H9 (cell line): ENCODE data around the gene IQCC. TPM values are rescaled to one million over a fixed set of nuclear protein-coding genes. Genes with fewer than 3 reads are reported as not detected.
A peak's percentile ranks its signal among the peaks of the same experiment; 100 is the strongest.

Experiments used
- DNase-seq: peaks from one replicate; pipeline ENCODE4 v3.0.0-alpha.2; 2017
- H2AFZ ChIP-seq: one replicate; pipeline ENCODE4 v1.6.1; 2013; ENCODE audit warnings: mild to moderate bottlenecking, low read length, control low read depth, moderate library complexity
- H2AK5ac ChIP-seq: 2 replicates; pipeline ENCODE4 v1.6.1; 2013; ENCODE audit warnings: low read length, control low read depth, mixed read lengths; ENCODE audit not compliant: insufficient read length
- H2BK120ac ChIP-seq: one replicate; pipeline ENCODE4 v1.6.1; 2013; ENCODE audit warnings: low read depth, mild to moderate bottlenecking, low read length, control low read depth, inconsistent platforms; ENCODE audit not compliant: poor library complexity, severe bottlenecking
- H2BK12ac ChIP-seq: 2 replicates; pipeline ENCODE4 v1.6.1; 2013; ENCODE audit warnings: low read length, control low read depth, mixed read lengths, low read depth; ENCODE audit not compliant: insufficient read length
- H2BK15ac ChIP-seq: 2 replicates; pipeline ENCODE4 v1.6.1; 2013; ENCODE audit warnings: low read depth, low read length, control low read depth
- H2BK20ac ChIP-seq: one replicate; pipeline ENCODE4 v1.6.1; 2013; ENCODE audit warnings: low read depth, mild to moderate bottlenecking, low read length, control low read depth, inconsistent platforms; ENCODE audit not compliant: poor library complexity, severe bottlenecking
- H2BK5ac ChIP-seq: 2 replicates; pipeline ENCODE4 v1.6.1; 2013; ENCODE audit warnings: low read length, control low read depth, mixed read lengths; ENCODE audit not compliant: insufficient read length
- H3K14ac ChIP-seq: 2 replicates; pipeline ENCODE4 v1.6.1; 2013; ENCODE audit warnings: low read length, control low read depth; ENCODE audit not compliant: insufficient read depth
- H3K18ac ChIP-seq: 2 replicates; pipeline ENCODE4 v1.6.1; 2013; ENCODE audit warnings: low read depth, mild to moderate bottlenecking, mixed read lengths, low read length, control low read depth; ENCODE audit not compliant: insufficient read length
- H3K23ac ChIP-seq: 2 replicates; pipeline ENCODE4 v1.6.1; 2013; ENCODE audit warnings: low read length, control low read depth, mixed read lengths, low read depth; ENCODE audit not compliant: insufficient read length
- H3K23me2 ChIP-seq: 2 replicates; pipeline ENCODE4 v1.6.1; 2013; ENCODE audit warnings: low read depth, mild to moderate bottlenecking, mixed read lengths, low read length, control low read depth; ENCODE audit not compliant: insufficient read length, poor library complexity, severe bottlenecking
- H3K27ac ChIP-seq: 2 replicates; pipeline ENCODE4 v1.5.1; 2013; ENCODE audit warnings: low read length, control low read depth, mixed read lengths, low read depth; ENCODE audit not compliant: insufficient read length
- H3K27me3 ChIP-seq: 2 replicates; pipeline ENCODE4 v1.6.1; 2013; ENCODE audit warnings: low read length, control low read depth, inconsistent platforms; ENCODE audit not compliant: insufficient read depth
- H3K4ac ChIP-seq: 2 replicates; pipeline ENCODE4 v1.6.1; 2013; ENCODE audit warnings: low read depth, mild to moderate bottlenecking, control low read depth, inconsistent platforms, low read length, moderate library complexity
- H3K4me1 ChIP-seq: 2 replicates; pipeline ENCODE4 v1.6.1; 2013; ENCODE audit warnings: low read length, control low read depth, inconsistent platforms; ENCODE audit not compliant: insufficient read depth
- H3K4me2 ChIP-seq: 2 replicates; pipeline ENCODE4 v1.6.1; 2013; ENCODE audit warnings: low read length, control low read depth, mixed read lengths; ENCODE audit not compliant: insufficient read length, insufficient read depth
- H3K56ac ChIP-seq: 2 replicates; pipeline ENCODE4 v1.6.1; 2013; ENCODE audit warnings: low read depth, mild to moderate bottlenecking, mixed read lengths, low read length, control low read depth; ENCODE audit not compliant: insufficient read length
- H3K79me1 ChIP-seq: 2 replicates; pipeline ENCODE4 v1.6.1; 2013; ENCODE audit warnings: low read depth, mild to moderate bottlenecking, moderate library complexity, low read length, control low read depth, inconsistent platforms; ENCODE audit not compliant: insufficient read depth, poor library complexity, severe bottlenecking
- H3K79me2 ChIP-seq: 2 replicates; pipeline ENCODE4 v1.6.1; 2013; ENCODE audit warnings: low read length, control low read depth, inconsistent platforms; ENCODE audit not compliant: insufficient read depth
- H3K9ac ChIP-seq: 2 replicates; pipeline ENCODE4 v1.6.1; 2013; ENCODE audit warnings: low read length, control low read depth, mixed read lengths; ENCODE audit not compliant: insufficient read length; ENCODE audit errors: extremely low read depth
- H3K9me3 ChIP-seq: one replicate; pipeline ENCODE4 v1.6.1; 2013; ENCODE audit warnings: low read depth, low read length, inconsistent platforms; ENCODE audit not compliant: control insufficient read depth
- H3T11ph ChIP-seq: one replicate; pipeline ENCODE4 v1.6.1; 2013; ENCODE audit warnings: mild to moderate bottlenecking, low read length, control low read depth, inconsistent platforms
- H4K20me1 ChIP-seq: one replicate; pipeline ENCODE4 v1.6.1; 2013; ENCODE audit not compliant: control insufficient read depth, insufficient read length, insufficient read depth
- H4K5ac ChIP-seq: 2 replicates; pipeline ENCODE4 v1.6.1; 2013; ENCODE audit warnings: low read depth, mild to moderate bottlenecking, mixed read lengths, low read length, control low read depth; ENCODE audit not compliant: insufficient read length
- H4K8ac ChIP-seq: replicated peaks from 2 replicates; pipeline ENCODE4 v1.6.1; 2013; ENCODE audit warnings: low read length, control low read depth, mixed read lengths, low read depth; ENCODE audit not compliant: insufficient read length
- H4K91ac ChIP-seq: 2 replicates; pipeline ENCODE4 v1.6.1; 2013; ENCODE audit warnings: low read depth, mild to moderate bottlenecking, moderate library complexity, mixed read lengths, low read length, control low read depth; ENCODE audit not compliant: insufficient read length
- H3K27ac Mint-ChIP-seq, 3 experiments: 2 replicates in 2 of 3; 3 replicates in 1 of 3; pipeline ENCODE4 v1.8.0; 2020 to 2021; ENCODE audit warnings: mixed read lengths in 3 of 3, mild to moderate bottlenecking in 1 of 3, moderate library complexity in 1 of 3
- H3K27me3 Mint-ChIP-seq: 2 replicates; pipeline ENCODE4 v1.8.0; 2021; ENCODE audit warnings: low read depth, mild to moderate bottlenecking, moderate library complexity, mixed read lengths
- H3K36me3 Mint-ChIP-seq, 3 experiments: 2 replicates in 2 of 3; 3 replicates in 1 of 3; pipeline ENCODE4 v1.8.0; 2020 to 2021; ENCODE audit warnings: low read depth in 3 of 3, mixed read lengths in 3 of 3; ENCODE audit not compliant: insufficient read depth in 1 of 3
- H3K4me1 Mint-ChIP-seq, 2 experiments: 2 replicates each; pipeline ENCODE4 v1.8.0; 2020; ENCODE audit warnings: mixed read lengths in 2 of 2
- H3K4me3 Mint-ChIP-seq, 2 experiments: 2 replicates in 1 of 2; 3 replicates in 1 of 2; pipeline ENCODE4 v1.8.0; 2020 to 2021; ENCODE audit warnings: mild to moderate bottlenecking in 2 of 2, mixed read lengths in 2 of 2, moderate library complexity in 1 of 2
- H3K9me3 Mint-ChIP-seq, 2 experiments: 2 replicates in 1 of 2; 3 replicates in 1 of 2; pipeline ENCODE4 v1.8.0; 2020; ENCODE audit warnings: mild to moderate bottlenecking in 2 of 2, mixed read lengths in 2 of 2, moderate library complexity in 1 of 2
- WGBS: extraction: QIAGEN DNeasy Blood & Tissue Kit; methylation state at CpG from one replicate; pipeline ENCODE4 v1.1.7; 2013; ENCODE audit warnings: missing lambda C conversion rate, low lambda C conversion rate, mixed read lengths; ENCODE audit not compliant: insufficient read length; ENCODE audit errors: extremely low coverage; 5-methylcytosine and 5-hydroxymethylcytosine counted together
- total RNA-seq: library from RNA; stranded (reverse); gene quantifications from 2 replicates; pipeline ENCODE4 v1.2.1, GENCODE V29; 2021
- TF ChIP-seq, protein P1 (sequence below): fragments of 200-600 bp; sonication (generic); conservative IDR thresholded peaks from 3 replicates; pipeline ENCODE4 v1.8.0; 2021; ENCODE audit warnings: antibody characterized with exemption, mild to moderate bottlenecking

The IQCC gene
- total RNA-seq, 1 experiment from 2014 or later, result 5.3 TPM

DNA sequence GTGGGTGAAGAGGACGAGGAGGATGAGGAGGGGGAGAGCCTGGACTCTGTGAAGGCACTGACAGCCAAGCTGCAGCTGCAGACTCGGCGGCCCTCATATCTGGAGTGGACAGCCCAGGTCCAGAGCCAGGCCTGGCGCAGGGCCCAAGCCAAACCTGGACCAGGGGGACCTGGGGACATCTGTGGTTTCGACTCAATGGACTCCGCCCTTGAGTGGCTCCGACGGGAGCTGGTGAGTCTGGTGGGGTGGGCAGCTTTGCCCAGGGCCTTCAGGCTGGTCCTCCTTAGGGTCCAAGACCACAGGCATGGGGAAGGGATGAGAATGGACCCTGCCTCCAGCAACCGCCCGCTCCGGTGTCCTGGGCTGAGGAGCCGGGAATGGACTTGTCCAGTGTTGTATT, 42.0 kb downstream of the IQCC start:
- no peak overlapping the region for H4K8ac ChIP-seq
- H2BK12ac ChIP-seq, result no peak overlapping the region
- H3T11ph ChIP-seq, result no peak overlapping the region
- no peak overlapping the region for H4K5ac ChIP-seq
- Mint-ChIP-seq H3K27me3 (peaks cover 2% of the 10 kb centered on the region; the same call in 1 of the 2 replicates), H3K9me3 (no peaks in the 10 kb centered on the region), H3K4me3 (no peak overlapping the region), H3K36me3 (no peaks in the 10 kb centered on the region), H3K4me1 (peaks cover 30 to 34% of the 10 kb centered on the region in 2 experiments), H3K27ac (peak overlapping the region in 1 of 3 experiments; percentile 65; a peak in 1 of 7 replicates)
- H2BK15ac ChIP-seq, result no peak overlapping the region
- no peaks in the 10 kb centered on the region for H3K79me2 ChIP-seq
- no peak overlapping the region for H3K27ac ChIP-seq
- no peak overlapping the region for H3K23ac ChIP-seq
- no peak overlapping the region for H3K4me2 ChIP-seq
- peaks cover 7% of the 10 kb centered on the region; the same call in 1 of the 2 replicates for H3K4me1 ChIP-seq
- H2BK120ac ChIP-seq, result no peak overlapping the region
- no peak overlapping the region for H3K14ac ChIP-seq
- no peak overlapping the region for H3K56ac ChIP-seq
- H3K9ac ChIP-seq, result no peak overlapping the region
- H3K79me1 ChIP-seq, result no peaks in the 10 kb centered on the region
- WGBS, result no CpG with 5 or more reads among the region's 12 CpGs
- H3K27me3 ChIP-seq, result no peaks in the 10 kb centered on the region; the same call in 1 of the 2 replicates
- no peak overlapping the region for H2AFZ ChIP-seq
- DNase-seq, result no peak
- H3K4ac ChIP-seq, result no peak overlapping the region
- no peak overlapping the region for H2BK20ac ChIP-seq
- TF ChIP-seq, protein P1, sequence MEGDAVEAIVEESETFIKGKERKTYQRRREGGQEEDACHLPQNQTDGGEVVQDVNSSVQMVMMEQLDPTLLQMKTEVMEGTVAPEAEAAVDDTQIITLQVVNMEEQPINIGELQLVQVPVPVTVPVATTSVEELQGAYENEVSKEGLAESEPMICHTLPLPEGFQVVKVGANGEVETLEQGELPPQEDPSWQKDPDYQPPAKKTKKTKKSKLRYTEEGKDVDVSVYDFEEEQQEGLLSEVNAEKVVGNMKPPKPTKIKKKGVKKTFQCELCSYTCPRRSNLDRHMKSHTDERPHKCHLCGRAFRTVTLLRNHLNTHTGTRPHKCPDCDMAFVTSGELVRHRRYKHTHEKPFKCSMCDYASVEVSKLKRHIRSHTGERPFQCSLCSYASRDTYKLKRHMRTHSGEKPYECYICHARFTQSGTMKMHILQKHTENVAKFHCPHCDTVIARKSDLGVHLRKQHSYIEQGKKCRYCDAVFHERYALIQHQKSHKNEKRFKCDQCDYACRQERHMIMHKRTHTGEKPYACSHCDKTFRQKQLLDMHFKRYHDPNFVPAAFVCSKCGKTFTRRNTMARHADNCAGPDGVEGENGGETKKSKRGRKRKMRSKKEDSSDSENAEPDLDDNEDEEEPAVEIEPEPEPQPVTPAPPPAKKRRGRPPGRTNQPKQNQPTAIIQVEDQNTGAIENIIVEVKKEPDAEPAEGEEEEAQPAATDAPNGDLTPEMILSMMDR, result no peak
- H3K9me3 ChIP-seq, result no peaks in the 10 kb centered on the region
- no peak overlapping the region for H2BK5ac ChIP-seq
- no peak overlapping the region for H3K18ac ChIP-seq
- H4K91ac ChIP-seq, result no peak overlapping the region
- H3K23me2 ChIP-seq, result no peaks in the 10 kb centered on the region
- no peak overlapping the region for H2AK5ac ChIP-seq
- H4K20me1 ChIP-seq, result no peaks in the 10 kb centered on the region
